ENCODE results near the gene IMPA2.

IMPA2 gene

DNA sequence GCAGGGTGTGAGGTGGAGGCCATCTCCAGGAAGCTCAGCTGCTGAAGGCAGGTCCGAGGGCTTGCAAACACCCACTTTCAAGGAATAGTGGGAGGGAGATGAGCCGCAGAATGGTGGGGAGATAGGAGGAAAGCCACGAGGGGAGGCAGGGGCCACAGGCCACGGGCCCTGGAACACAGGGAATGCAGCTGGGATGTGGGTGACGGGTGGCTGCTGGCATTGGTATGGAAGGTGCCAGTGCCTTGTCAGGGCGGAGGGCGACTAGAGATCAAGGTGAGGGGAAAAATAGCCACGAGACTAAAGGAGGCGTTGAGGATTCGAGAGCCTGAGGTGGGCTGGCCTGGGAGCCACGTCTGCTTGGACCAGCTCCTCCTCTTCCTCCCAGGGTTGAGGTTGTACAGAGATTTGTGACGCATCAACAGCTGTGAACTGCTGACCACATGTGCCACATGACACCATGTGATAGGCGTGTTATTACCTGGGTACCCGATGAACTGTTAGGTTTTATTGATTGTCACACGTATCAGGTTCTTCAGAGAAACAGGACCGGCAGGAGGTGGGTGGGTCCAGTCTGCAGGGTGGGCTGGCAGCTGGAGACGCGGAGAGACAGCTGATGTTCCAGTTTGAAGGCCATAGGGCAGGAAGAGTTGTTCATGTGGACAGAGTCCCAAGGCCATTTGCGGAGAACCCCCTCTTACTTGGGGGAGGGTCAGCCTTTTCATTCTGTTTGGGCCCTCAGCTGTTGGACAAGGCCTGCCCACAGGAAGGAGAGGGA, 9.9 kb downstream of the IMPA2 start:
- no peak for DNase-seq

- no peak for DNase-seq
These were observed 10.9 kb downstream of the IMPA2 start for GRCh38 chr18:11992096-11992790.

DNA sequence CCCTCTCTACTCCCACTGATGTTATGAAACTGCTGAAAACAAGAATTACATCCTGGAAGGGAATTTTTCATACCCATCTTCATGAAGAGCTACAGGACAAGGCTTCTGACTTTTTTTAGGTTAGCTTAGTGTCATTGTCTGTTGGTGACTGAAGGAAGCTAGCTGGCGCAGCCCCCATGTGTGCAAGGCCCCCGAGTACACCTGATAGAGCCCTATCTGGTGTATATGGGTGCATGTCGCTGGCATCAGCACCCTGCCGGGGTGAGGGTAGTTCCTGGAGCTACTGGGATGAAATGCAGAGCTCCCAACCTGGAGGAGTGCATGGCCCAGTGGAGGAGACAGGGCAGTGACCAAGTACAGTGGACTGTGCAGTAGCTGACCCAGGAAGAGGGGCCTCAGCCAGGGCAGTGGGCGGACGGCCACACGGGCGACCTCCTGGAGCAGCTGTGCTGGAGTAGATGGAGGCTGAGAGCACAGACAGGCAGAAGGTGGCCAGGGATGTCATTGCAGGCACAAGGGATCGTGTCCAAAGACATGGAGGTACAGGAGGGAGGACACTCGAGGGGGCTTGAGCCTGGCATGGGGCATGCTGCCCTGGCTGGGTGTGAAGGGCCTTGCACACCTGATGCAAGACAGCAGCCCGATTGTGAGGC, 12.1 kb downstream of the IMPA2 start:
- DNase-seq, result no peak

GRCh38 chr18:11994336-11994702, 13.0 kb downstream of the IMPA2 start:
- DNase-seq, result no peak

GRCh38 chr18:11994703-11995444, 13.6 kb downstream of the IMPA2 start:
- no peak for DNase-seq

GRCh38 chr18:11995445-11996189, 14.3 kb downstream of the IMPA2 start:
- no peak for DNase-seq

GRCh38 chr18:11996190-11996754, 15.0 kb downstream of the IMPA2 start:
- DNase-seq, result no peak

DNA sequence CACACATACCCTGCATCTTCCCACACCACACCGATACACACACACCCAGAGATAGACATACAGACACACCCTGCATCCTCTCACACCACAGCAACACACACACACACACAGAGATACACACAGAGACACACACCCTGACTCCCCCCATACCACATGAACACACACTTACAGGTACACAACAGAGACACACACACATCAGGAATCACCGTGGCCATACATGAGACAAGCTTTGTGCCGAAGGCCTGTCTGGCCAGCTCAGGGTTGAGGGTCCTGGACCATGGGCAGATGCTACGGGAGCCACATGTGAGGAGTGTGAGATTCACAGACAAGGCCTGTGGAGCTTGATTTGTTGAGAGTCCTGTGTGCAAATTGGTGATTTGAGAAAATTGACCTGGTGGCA, 15.6 kb downstream of the IMPA2 start:
- no peak for DNase-seq

DNA sequence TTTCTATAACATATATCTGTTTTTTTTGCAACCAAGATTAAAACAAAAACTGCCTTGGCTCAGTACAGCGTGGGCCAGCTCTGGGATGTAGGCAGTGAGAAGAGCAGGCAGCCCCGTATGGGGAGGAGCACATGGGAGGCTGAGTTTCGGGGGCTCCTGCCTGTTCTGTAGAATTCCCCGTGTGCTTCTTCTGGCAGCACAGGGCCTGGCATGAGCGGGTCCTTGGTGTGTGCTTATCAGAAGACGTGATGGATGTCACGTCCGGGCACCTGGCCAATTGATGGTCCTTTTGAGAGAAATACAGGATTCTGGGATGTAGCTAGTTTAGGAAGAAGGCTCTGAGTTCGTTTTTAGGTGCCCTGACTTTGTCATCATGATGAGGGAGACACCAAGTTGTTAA, 16.2 kb downstream of the IMPA2 start:
- no peak for DNase-seq

DNA sequence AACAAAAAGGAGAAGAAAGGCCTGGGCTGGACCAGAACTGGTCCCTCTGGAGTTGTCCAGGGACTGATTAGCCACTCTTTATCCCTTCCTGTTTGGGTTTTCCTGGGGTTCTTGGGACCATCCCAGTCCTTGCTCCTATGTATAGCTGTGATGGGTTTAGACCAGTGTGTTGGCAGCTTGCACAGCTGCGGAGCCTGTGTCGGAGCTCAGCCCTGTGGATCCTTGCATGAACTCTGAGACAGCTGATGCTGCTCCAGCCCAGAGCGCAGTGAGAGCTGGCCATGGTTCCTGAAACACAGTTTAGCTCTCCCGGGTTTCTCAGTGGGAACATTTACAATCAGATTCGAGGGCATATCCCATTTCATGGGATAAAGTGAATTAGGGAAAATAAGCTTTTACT, 16.9 kb downstream of the IMPA2 start:
- DNase-seq, result no peak

DNA sequence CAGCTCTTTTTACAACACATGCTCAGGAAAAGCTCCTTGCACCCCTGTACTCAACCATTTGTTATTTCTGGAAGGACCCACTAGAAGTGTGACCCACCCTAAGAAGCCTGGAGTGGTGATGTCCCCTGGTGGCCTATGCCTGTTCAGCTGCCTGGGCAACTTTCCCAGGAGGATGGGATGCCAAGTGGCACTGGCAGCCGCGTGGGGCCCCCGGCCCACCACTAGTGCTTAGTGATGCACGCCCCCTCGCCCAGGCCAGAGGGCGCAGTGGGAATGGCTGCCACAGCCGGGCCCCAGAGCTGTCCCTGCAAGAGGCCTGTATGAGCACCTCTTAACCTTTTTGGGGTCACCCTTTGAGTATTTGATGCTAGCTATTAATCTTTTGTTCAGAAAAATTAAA, 18.1 kb downstream of the IMPA2 start:
- no peak for DNase-seq

DNA sequence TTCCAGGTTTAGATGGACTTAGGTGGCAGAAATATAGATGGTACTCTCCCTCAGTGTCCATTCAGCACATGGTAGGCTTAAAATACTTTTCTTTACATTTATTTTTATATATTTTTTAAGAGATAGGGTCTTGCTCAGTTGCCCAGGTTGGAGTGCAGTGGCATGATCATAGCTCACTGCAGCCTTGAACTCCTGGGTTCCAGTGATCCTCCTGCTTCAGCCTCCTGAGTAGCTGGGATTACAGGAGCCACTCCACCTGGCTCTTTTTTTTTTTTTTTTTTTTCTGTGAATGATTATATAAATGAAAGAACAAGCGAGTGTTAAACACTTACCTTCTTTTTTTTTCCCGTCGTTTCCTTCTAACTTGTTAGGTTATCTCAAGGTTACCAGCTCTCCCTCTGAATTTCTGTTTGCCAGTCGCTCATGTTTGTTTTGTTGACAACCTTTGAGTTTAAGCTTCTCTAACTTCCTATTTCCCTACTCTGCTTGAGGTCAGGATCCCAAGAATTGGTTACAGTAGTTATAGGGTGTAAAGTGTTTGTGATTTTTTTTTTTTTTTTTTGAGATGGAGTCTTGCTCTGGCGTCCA, 18.9 kb downstream of the IMPA2 start:
- no peak for DNase-seq

GRCh38 chr18:12001421-12001820, 20.1 kb downstream of the IMPA2 start:
- DNase-seq, result no peak

DNA sequence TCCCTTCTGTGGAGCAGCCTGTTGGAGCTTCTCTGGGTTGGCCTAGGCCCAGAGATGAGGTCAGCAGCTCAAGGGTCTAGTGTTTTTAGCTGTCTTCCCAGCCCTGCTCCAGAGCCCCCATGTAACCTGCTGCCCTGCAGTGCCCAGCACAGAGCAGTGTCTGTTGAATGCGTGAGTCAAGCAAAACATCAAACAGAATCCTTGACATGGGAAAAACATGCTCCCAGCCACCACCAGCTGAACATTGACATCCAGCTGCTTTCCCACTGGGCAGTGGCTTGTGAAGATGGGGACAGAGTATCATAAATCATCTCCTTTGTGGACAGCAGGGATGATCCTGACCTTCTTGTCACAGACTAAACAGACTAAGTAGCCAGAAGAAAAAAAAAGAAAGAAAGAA, 22.6 kb downstream of the IMPA2 start:
- no peak for DNase-seq

GRCh38 chr18:12005538-12006487, 24.5 kb downstream of the IMPA2 start:
- DNase-seq, result no peak

GRCh38 chr18:12006488-12006840, 25.2 kb downstream of the IMPA2 start:
- no peak for DNase-seq

DNA sequence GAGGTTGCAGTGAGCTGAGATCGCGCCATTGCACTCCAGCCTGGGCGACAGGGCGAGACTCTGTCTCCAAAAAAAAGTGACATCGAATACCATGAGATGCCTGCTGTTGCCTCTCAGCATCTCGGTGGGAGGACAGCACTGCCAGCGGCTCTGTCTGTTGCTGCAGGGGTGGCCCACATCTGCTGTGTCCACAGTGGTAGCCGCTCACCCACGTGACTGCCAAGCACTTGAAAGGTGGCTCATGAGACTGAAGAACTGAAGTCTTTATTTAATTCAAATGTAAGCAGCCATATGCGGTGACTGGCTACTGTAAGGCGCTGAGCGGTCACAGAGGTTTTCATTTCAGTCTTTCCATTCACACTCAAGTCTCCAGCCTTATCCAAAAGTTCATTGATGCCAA, 25.8 kb downstream of the IMPA2 start:
- no peak for DNase-seq

- DNase-seq, result no peak
These were observed 27.0 kb downstream of the IMPA2 start for GRCh38 chr18:12008181-12008767.

GRCh38 chr18:12008842-12009580, 27.7 kb downstream of the IMPA2 start:
- DNase-seq, result no peak

Data from NCI-H1105 (cell line).